ENCODE measurements around the gene TMEM208. TPM values are rescaled to one million over a fixed set of nuclear protein-coding genes. Genes with fewer than 3 reads are reported as not detected.

Gene TMEM208
- total and polyA plus RNA-seq, 9 donors = 23.8 to 52.0 (median 32.1) TPM

DNA sequence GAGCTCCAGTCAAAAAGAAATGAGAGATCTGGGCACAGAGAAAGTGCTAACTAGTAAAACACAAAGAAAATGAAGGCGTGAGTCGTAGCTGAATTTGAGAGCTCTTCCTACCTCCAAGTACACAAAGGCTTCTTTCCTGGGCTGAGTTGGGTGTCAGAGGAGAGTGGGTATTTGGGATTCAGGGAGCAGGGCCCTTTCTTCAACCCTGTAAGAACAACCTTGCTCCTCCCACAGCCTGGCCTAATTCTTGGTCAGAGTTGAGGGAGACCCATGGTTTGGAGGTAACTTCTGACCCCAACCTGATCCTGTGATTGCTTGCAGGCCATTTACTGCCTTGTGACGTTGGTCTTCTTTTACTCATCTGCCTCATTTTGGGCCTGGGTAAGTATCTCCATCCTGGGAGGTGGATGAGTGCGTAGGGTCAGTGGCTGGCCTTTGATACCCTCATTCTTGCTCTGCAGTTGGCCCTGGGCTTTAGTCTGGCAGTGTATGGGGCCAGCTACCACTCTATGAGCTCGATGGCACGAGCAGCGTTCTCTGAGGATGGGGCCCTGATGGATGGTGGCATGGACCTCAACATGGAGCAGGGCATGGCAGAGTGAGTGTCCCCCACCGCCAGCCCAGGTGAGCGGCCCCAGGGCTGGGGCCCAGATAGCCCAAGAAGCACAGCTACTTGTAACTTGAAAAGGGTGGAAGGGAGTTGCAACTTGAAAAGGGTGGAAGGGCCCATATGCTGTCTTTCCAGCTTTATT is 1.3 kb downstream of the TMEM208 start:
- TF ChIP-seq EP300 (IDR thresholded peaks at IDR 0.05) (no peak), CTCF (IDR thresholded peaks at IDR 0.05) (no peak)
- intact Hi-C loops (cut with DNase I) = loop anchor here in 1 of 4 donors (5.0 kb wide), 1 partner anchor 434 kb away; the partner anchor contains the start of genes ACD and PARD6A
- Histone ChIP-seq H3K4me3 (peak overlapping the region; percentile 92), H3K27me3 (no peaks in the 10 kb centered on the region), H3K27ac (no peak overlapping the region), H3K36me3 (no peaks in the 10 kb centered on the region), H3K9me3 (no peaks in the 10 kb centered on the region), H3K4me1 (ENCODE audit: insufficient read depth) (peaks cover 10% of the 10 kb centered on the region)
- DNase-seq = peak in 1 of 5 donors; percentile 21
- WGBS, 3 donors = 77 to 86% (median 81%) methylated on average over 9 of the region's 9 CpGs

GRCh38 chr16:67228905-67229304 is 2.0 kb downstream of the TMEM208 start:
- 75 to 84% (median 77%) methylated on average over 9 of the region's 9 CpGs for WGBS, 3 donors
- DNase-seq = peak in 1 of 5 donors; percentile 18
- Histone ChIP-seq H3K27ac (no peak overlapping the region), H3K9me3 (no peaks in the 10 kb centered on the region), H3K4me3 (no peak overlapping the region), H3K27me3 (no peaks in the 10 kb centered on the region), H3K36me3 (no peaks in the 10 kb centered on the region), H3K4me1 (ENCODE audit: insufficient read depth) (peaks cover 10% of the 10 kb centered on the region)
- intact Hi-C loops (cut with DNase I) = loop anchor here in 1 of 4 donors (5.0 kb wide), 1 partner anchor 433 kb away; the partner anchor contains the start of genes ACD and PARD6A
- TF ChIP-seq POLR2A (IDR thresholded peaks at IDR 0.05) (no peak), EP300 (IDR thresholded peaks at IDR 0.05) (no peak), CTCF (IDR thresholded peaks at IDR 0.05) (no peak)

DNA sequence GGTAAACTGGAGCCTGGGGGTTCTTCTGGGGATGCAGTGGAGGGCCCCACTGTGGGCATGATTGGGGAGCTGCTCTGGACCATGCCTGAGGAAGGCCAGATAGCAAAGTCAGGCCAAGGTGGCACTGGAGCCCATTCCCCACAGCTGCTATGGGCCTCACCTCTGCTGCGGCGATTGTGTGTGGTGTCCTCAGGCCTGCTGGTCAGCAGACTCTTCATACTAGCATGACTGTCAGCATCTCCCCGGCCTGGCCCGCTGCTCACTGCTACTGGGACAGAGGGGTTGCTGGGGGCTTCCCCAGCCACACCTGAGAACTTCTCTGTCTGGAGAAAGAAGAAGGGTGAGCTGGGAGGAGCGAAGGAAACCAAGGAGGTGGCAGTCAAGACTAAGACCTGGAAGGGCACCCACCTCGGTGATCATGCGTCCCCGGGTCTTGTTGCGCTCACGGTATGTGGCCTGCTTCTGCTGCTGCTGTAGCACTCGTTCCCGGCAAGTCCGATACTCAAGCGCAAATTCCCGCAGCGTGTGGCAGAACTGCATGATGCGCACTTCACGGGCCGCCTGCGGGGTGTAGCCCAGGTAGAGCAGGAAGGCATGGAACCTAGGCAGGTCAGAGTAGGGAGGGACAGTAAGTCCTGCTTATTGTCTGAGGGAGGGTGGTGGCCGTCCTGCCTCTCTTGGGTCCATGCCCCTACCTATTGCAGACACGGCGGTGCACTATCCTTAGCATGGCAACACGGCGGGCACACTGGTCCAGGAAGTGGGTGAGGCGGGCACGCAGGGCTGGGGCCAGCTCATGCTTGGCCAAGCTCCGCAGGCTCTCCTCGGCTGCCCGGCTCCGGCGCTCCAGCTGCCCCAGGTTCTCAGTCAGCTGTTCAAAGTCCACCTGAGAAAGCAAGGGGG is 3.2 kb downstream of the TMEM208 start:
- TF ChIP-seq CTCF (IDR thresholded peaks at IDR 0.05) (no peak), EP300 (IDR thresholded peaks at IDR 0.05) (no peak), POLR2A (IDR thresholded peaks at IDR 0.05) (no peak)
- no peaks in the 10 kb centered on the region for H3K9me3 ChIP-seq
- H3K36me3 ChIP-seq = no peaks in the 10 kb centered on the region
- no peak overlapping the region for H3K27ac ChIP-seq
- H3K4me1 ChIP-seq (ENCODE audit: insufficient read depth) = peaks cover 10% of the 10 kb centered on the region
- 84 to 88% (median 86%) methylated on average over 29 to 32 of the region's 32 CpGs for WGBS, 3 donors
- peak in 1 of 5 donors; percentile 22 for DNase-seq
- H3K27me3 ChIP-seq = no peaks in the 10 kb centered on the region
- intact Hi-C loops (cut with DNase I) = loop anchor here in 1 of 4 donors (5.0 kb wide), 1 partner anchor 432 kb away; the partner anchor contains the start of genes ACD and PARD6A
- H3K4me3 ChIP-seq = no peak overlapping the region

DNA sequence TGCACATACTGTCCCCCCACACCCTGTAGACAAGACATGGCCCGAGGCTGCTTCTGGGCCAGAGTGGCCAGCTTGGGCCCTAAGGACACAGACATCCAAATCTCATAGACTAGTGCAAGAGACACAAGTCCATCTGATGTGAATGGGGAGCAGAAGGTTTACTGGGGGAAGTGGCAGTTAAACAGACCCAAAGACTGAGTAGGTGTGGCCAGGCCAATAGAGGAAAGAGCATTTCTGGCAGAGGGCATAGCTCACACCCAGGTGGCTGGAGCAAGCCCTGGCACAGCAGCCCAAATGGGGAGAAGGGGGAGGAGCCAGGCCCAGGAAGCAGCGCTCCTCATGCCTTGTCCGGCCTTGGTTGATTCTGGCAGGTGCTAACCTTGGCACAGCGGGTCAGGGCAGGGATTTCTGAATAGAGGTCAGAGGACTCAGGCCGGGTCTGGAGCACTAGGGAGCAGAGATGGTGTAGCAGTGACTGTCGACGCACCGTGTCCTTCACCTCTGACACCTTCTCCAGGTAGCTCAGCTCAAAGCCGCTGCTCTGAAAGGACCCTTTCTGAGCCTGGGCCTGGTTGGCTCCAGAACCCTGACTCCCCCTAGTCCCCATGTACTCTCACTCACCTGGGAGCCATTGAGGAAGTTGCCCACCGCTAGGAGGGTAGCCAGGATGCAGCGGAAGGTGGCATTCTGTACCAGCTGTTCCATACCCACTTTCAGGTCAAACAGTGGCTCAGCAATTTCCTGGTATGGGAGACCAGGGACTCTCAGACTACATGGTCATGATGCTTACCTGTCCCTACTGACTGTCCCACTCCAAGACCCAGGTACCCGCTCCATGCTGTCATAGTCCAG is 4.1 kb downstream of the TMEM208 start:
- Histone ChIP-seq H3K27ac (no peak overlapping the region), H3K4me1 (ENCODE audit: insufficient read depth) (peaks cover 9% of the 10 kb centered on the region), H3K27me3 (no peaks in the 10 kb centered on the region), H3K36me3 (no peaks in the 10 kb centered on the region), H3K9me3 (no peaks in the 10 kb centered on the region), H3K4me3 (no peak overlapping the region)
- DNase-seq = no peak
- WGBS, 3 donors = 67 to 80% (median 70%) methylated on average over 12 of the region's 12 CpGs
- no peak for TF ChIP-seq CTCF (IDR thresholded peaks at IDR 0.05)
- no peak for TF ChIP-seq EP300 (IDR thresholded peaks at IDR 0.05)
- no peak for TF ChIP-seq POLR2A (IDR thresholded peaks at IDR 0.05)
- intact Hi-C loops (cut with DNase I) = no loop called here
